BE2C (cell line): ENCODE measurements around the gene SNTG2.

Source experiments
- DNase-seq: peaks from one replicate; pipeline ENCODE4 v3.0.0-alpha.2; 2020
- H3K27me3 ChIP-seq: fragments of 250-450 bp; sonication (Bioruptor Pico); 2 replicates; pipeline ENCODE4 v1.5.1; 2020; ENCODE audit warnings: mild to moderate bottlenecking
- H3K36me3 ChIP-seq: fragments of 250-450 bp; sonication (Bioruptor Pico); 2 replicates; pipeline ENCODE4 v1.5.1; 2020; ENCODE audit warnings: mild to moderate bottlenecking
- H3K4me1 ChIP-seq: fragments of 250-450 bp; sonication (Bioruptor Pico); 2 replicates; pipeline ENCODE4 v1.5.1; 2020
- H3K4me3 ChIP-seq: 2 replicates; pipeline ENCODE4 v1.5.1; 2011; ENCODE audit warnings: low read depth, low read length
- H3K9me3 ChIP-seq: fragments of 250-450 bp; sonication (Bioruptor Pico); 2 replicates; pipeline ENCODE4 v1.5.1; 2020
- CTCF ChIP-seq: IDR thresholded peaks from 2 replicates; pipeline ENCODE4 v1.5.1; 2012; ENCODE audit warnings: mild to moderate bottlenecking, low read depth, low read length

Gene SNTG2

DNA sequence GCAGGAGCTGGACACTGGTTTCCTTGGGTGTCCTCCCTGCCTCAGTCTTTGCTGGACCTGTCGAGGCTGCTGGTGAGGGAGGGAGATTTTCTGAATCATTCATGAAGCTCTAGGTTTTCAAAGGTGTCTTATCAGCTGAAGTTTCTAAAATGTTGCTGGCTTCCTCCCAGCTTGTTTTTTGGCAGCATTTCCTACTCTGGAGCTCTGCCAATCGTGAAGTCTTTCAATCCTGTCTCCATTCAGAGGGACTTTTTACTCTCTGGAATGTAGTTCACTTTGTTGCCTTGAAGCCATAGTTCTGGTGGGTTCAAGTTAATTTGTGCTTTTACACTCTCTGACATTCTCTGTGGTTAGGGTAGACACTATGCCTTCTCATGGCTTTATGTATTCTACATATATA lies 23.9 kb downstream of the SNTG2 start:
- H3K9me3 ChIP-seq: no peaks in the 10 kb centered on the region
- H3K4me1 ChIP-seq: no peaks in the 10 kb centered on the region
- no peak for TF ChIP-seq CTCF
- H3K27me3 ChIP-seq: no peaks in the 10 kb centered on the region
- no peaks in the 10 kb centered on the region for H3K36me3 ChIP-seq
- no peak overlapping the region for H3K4me3 ChIP-seq
- no peak for DNase-seq

DNA sequence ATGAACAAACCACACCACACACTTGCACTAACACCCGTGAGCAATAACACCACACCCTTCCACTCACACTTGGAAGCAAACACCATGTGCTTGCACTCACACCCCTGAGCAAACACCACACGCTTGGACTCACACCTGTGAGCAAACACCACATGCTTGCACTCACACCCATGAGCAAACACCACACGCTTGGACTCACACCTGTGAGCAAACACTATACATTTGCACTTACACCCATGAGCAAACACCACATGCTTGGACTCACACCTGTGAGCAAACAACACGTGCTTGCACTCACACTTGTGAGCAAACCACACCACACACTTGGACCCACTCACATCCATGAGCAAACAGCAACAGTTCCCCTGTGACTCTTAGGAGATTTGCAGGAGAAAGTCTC lies 24.4 kb downstream of the SNTG2 start:
- Histone ChIP-seq H3K27me3 (no peaks in the 10 kb centered on the region), H3K9me3 (no peaks in the 10 kb centered on the region), H3K36me3 (no peaks in the 10 kb centered on the region), H3K4me1 (no peaks in the 10 kb centered on the region), H3K4me3 (no peak overlapping the region)
- no peak for DNase-seq
- TF ChIP-seq CTCF: no peak

DNA sequence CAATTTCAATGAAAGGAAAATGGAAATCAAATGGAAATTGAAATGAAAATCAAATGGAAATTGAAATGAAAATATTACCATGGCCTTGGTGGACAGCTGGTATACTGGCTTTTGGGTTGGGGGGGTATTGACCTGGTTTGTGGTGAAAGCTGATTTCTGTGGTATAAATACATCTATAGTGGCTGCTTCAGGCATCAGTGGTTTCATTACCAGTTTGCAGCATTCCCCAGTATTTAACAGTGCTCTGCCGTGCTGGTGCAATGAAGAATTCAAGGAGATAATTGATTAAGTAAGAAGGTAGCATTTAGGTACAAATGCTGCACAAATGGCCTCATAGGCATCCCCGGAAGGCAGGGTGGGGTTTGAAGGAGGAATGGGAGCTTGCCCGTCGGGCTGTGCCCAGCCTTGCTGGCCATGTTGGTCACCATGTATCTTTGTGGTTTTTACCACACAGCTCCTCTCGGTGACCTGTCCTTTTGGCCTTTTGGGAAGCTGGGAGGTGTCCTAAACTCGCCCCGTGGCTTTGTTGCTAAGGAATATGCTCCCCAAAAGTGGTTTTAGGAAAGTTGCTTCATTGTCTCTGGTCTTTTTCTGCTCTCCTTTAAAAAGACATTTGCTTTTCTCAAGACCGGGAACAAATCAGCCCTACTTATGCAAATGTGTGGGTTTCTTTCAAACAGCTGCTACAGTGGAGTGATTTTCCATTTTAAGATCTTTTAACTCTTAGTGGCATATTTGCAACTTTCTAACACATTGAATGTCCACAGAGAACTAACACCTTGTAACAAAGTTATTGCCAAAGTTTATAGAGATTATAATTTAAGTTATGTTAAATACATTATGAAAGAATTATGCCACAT lies 28.6 kb downstream of the SNTG2 start:
- H3K4me1 ChIP-seq: no peaks in the 10 kb centered on the region
- TF ChIP-seq CTCF: no peak
- H3K36me3 ChIP-seq: no peaks in the 10 kb centered on the region
- no peak overlapping the region for H3K4me3 ChIP-seq
- no peak for DNase-seq
- no peaks in the 10 kb centered on the region for H3K27me3 ChIP-seq
- H3K9me3 ChIP-seq: no peaks in the 10 kb centered on the region

GRCh38 chr2:980176-980575 lies 29.5 kb downstream of the SNTG2 start:
- no peak for TF ChIP-seq CTCF
- H3K9me3 ChIP-seq: no peaks in the 10 kb centered on the region
- H3K4me1 ChIP-seq: no peaks in the 10 kb centered on the region
- no peak for DNase-seq
- H3K27me3 ChIP-seq: no peaks in the 10 kb centered on the region
- H3K36me3 ChIP-seq: no peaks in the 10 kb centered on the region
- no peak overlapping the region for H3K4me3 ChIP-seq

GRCh38 chr2:981258-981657 lies 30.6 kb downstream of the SNTG2 start:
- H3K36me3 ChIP-seq: no peaks in the 10 kb centered on the region
- no peak overlapping the region for H3K4me3 ChIP-seq
- no peak for DNase-seq
- TF ChIP-seq CTCF: no peak
- H3K27me3 ChIP-seq: no peaks in the 10 kb centered on the region
- H3K9me3 ChIP-seq: no peaks in the 10 kb centered on the region
- H3K4me1 ChIP-seq: no peaks in the 10 kb centered on the region

DNA sequence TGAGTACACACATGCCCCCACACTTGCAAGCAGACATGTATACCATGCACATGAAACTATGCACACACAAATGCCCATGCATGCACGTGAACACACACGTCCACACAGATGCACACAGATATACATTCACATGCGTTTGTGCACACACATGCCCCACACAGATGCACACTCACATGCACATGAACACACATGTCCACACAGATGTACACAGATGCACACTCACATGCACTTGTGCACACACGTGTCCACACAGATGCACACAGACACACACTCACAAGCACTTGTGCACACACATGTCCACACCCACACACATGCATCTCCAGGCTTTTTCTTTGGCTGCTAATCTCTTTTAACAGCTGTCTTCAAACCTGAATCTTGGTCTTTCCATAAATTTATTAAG lies 31.1 kb downstream of the SNTG2 start:
- no peaks in the 10 kb centered on the region for H3K36me3 ChIP-seq
- no peak overlapping the region for H3K4me3 ChIP-seq
- H3K4me1 ChIP-seq: no peaks in the 10 kb centered on the region
- H3K27me3 ChIP-seq: no peaks in the 10 kb centered on the region
- no peaks in the 10 kb centered on the region for H3K9me3 ChIP-seq
- TF ChIP-seq CTCF: no peak
- no peak for DNase-seq
